GM23338 (cell line): ENCODE data around the gene RBM33. TPM values are rescaled to one million over a fixed set of nuclear protein-coding genes. Genes with fewer than 3 reads are reported as not detected.

Source experiments
- ATAC-seq: fragments of 200-7000 bp; cut with Tn5 transposase; 3 replicates; pipeline ENCODE4 v1.9.1; 2020
- DNase-seq: peaks from one replicate; pipeline ENCODE4 v3.0.0-alpha.2; 2015; ENCODE audit warnings: low spot score
- H2AFZ ChIP-seq: fragments of 200-600 bp; sonication (generic); 2 replicates; pipeline ENCODE4 v1.8.0; 2016; ENCODE audit warnings: antibody characterized with exemption, mild to moderate bottlenecking, moderate library complexity
- H3F3A ChIP-seq: fragments of 200-600 bp; sonication (generic); replicated peaks from 2 replicates; pipeline ENCODE4 v1.8.0; 2017; ENCODE audit warnings: antibody characterized with exemption, mixed run types, low read depth
- H3K27ac ChIP-seq: fragments of 200-600 bp; sonication (generic); 2 replicates; pipeline ENCODE4 v1.6.1; 2016; ENCODE audit warnings: low read depth
- H3K27me3 ChIP-seq: fragments of 200-600 bp; sonication (generic); 2 replicates; pipeline ENCODE4 v1.8.0; 2016; ENCODE audit warnings: mild to moderate bottlenecking, mixed run types, moderate library complexity; ENCODE audit not compliant: insufficient read depth
- H3K36me3 ChIP-seq: fragments of 200-600 bp; sonication (generic); 2 replicates; pipeline ENCODE4 v1.8.0; 2016; ENCODE audit warnings: mild to moderate bottlenecking; ENCODE audit not compliant: insufficient read depth
- H3K4me1 ChIP-seq: fragments of 200-600 bp; sonication (generic); 2 replicates; pipeline ENCODE4 v1.8.0; 2016; ENCODE audit warnings: mild to moderate bottlenecking, moderate library complexity; ENCODE audit not compliant: insufficient read depth
- H3K4me2 ChIP-seq: fragments of 200-600 bp; sonication (generic); 2 replicates; pipeline ENCODE4 v1.7.1; 2017; ENCODE audit warnings: mixed run types
- H3K4me3 ChIP-seq: fragments of 200-600 bp; sonication (generic); 2 replicates; pipeline ENCODE4 v1.6.1; 2016; ENCODE audit warnings: mixed run types
- H3K79me2 ChIP-seq: fragments of 200-600 bp; sonication (generic); replicated peaks from 2 replicates; pipeline ENCODE4 v1.8.0; 2017; ENCODE audit warnings: mild to moderate bottlenecking; ENCODE audit not compliant: insufficient read depth
- H3K9me2 ChIP-seq: fragments of 200-600 bp; sonication (generic); 2 replicates; pipeline ENCODE4 v1.8.0; 2017; ENCODE audit not compliant: insufficient read depth
- H4K20me1 ChIP-seq: fragments of 200-600 bp; sonication (generic); replicated peaks from 2 replicates; pipeline ENCODE4 v1.8.0; 2017; ENCODE audit warnings: mild to moderate bottlenecking; ENCODE audit not compliant: insufficient read depth
- H3K27ac Mint-ChIP-seq: 2 replicates; pipeline ENCODE4 v1.8.0; 2020; ENCODE audit warnings: inconsistent platforms, mild to moderate bottlenecking, moderate library complexity, mixed read lengths
- H3K27me3 Mint-ChIP-seq: 3 replicates; pipeline ENCODE4 v1.8.0; 2022; ENCODE audit warnings: low read depth, mild to moderate bottlenecking, moderate library complexity, mixed read lengths, inconsistent platforms; ENCODE audit not compliant: insufficient read depth, poor library complexity
- H3K36me3 Mint-ChIP-seq: 3 replicates; pipeline ENCODE4 v1.8.0; 2021; ENCODE audit warnings: low read depth, mild to moderate bottlenecking, inconsistent platforms, moderate library complexity, mixed read lengths
- H3K4me1 Mint-ChIP-seq: 3 replicates; pipeline ENCODE4 v1.8.0; 2020; ENCODE audit warnings: mild to moderate bottlenecking, inconsistent platforms, mixed read lengths
- H3K4me3 Mint-ChIP-seq: 3 replicates; pipeline ENCODE4 v1.8.0; 2021; ENCODE audit warnings: moderate library complexity, mild to moderate bottlenecking, inconsistent platforms, mixed read lengths
- H3K9me3 Mint-ChIP-seq: 3 replicates; pipeline ENCODE4 v1.8.0; 2020; ENCODE audit warnings: moderate library complexity, mild to moderate bottlenecking, inconsistent platforms, mixed read lengths
- CREB1 ChIP-seq: fragments of 250-450 bp; sonication (Bioruptor Pico); IDR thresholded peaks from 2 replicates; pipeline ENCODE4 v1.5.0; 2020; ENCODE audit warnings: low read depth, mild to moderate bottlenecking, moderate library complexity
- EZH2 ChIP-seq: fragments of 200-600 bp; sonication (generic); IDR thresholded peaks from one replicate; pipeline ENCODE4 v1.8.0; 2017; ENCODE audit warnings: antibody characterized with exemption, mild to moderate bottlenecking, low read depth; ENCODE audit not compliant: unreplicated experiment
- JUNB ChIP-seq: IDR thresholded peaks from one replicate; pipeline ENCODE4 v1.6.1; 2016; ENCODE audit warnings: antibody characterized with exemption; ENCODE audit not compliant: unreplicated experiment
- NANOG ChIP-seq: IDR thresholded peaks from 2 replicates; pipeline ENCODE4 v1.6.1; 2016; ENCODE audit warnings: antibody characterized with exemption, borderline replicate concordance
- POLR2AphosphoS5 ChIP-seq: IDR thresholded peaks from 2 replicates; pipeline ENCODE4 v1.6.1; 2016; ENCODE audit warnings: antibody characterized with exemption, low read depth
- STAT1 ChIP-seq: IDR thresholded peaks from one replicate; pipeline ENCODE4 v1.6.1; 2016; ENCODE audit warnings: antibody characterized with exemption; ENCODE audit not compliant: unreplicated experiment
- ZNF114 ChIP-seq: fragments of 250-450 bp; sonication (Bioruptor Pico); IDR thresholded peaks from 2 replicates; pipeline ENCODE4 v1.5.0; 2020; ENCODE audit warnings: mild to moderate bottlenecking, moderate library complexity
- ZNF331 ChIP-seq: fragments of 250-450 bp; sonication (Bioruptor Pico); IDR thresholded peaks from 2 replicates; pipeline ENCODE4 v1.5.0; 2020; ENCODE audit warnings: low read depth, mild to moderate bottlenecking, moderate library complexity
- polyA plus RNA-seq: library from polyadenylated mRNA; unstranded; fragments of >200 nt; fragmentation: Nextera tagmentation; extraction: Ambion mirVana; gene quantifications from 2 replicates; pipeline ENCODE4 v1.2.1, GENCODE V29; 2016
- total RNA-seq: library from RNA; depleted of rRNA; stranded (reverse); fragments of >200 nt; shearing (Covaris generic); gene quantifications from 2 replicates; pipeline ENCODE4 v1.2.3, GENCODE V29; 2014
- TF ChIP-seq, protein P1 (sequence below): IDR thresholded peaks from 2 replicates; pipeline ENCODE4 v1.6.1; 2016; ENCODE audit warnings: antibody characterized with exemption
- TF ChIP-seq, protein P2 (sequence below), 2 experiments: fragments of 200-600 bp in 1 of 2; sonication (generic) in 1 of 2; conservative IDR thresholded peaks; 2 replicates each; pipeline versions ENCODE4 v1.5.1 to v1.6.1; 2016 to 2017; ENCODE audit warnings: antibody characterized with exemption in 2 of 2, low read depth in 2 of 2, mild to moderate bottlenecking in 2 of 2, moderate library complexity in 1 of 2
- TF ChIP-seq, protein P3 (sequence below): fragments of 250-450 bp; sonication (Bioruptor Pico); IDR thresholded peaks from 2 replicates; pipeline ENCODE4 v1.5.0; 2020; ENCODE audit warnings: mild to moderate bottlenecking, moderate library complexity

RBM33 gene
- total and polyA plus RNA-seq, 2 experiments from 2014 or later, result 47.7 to 94.7 TPM

DNA sequence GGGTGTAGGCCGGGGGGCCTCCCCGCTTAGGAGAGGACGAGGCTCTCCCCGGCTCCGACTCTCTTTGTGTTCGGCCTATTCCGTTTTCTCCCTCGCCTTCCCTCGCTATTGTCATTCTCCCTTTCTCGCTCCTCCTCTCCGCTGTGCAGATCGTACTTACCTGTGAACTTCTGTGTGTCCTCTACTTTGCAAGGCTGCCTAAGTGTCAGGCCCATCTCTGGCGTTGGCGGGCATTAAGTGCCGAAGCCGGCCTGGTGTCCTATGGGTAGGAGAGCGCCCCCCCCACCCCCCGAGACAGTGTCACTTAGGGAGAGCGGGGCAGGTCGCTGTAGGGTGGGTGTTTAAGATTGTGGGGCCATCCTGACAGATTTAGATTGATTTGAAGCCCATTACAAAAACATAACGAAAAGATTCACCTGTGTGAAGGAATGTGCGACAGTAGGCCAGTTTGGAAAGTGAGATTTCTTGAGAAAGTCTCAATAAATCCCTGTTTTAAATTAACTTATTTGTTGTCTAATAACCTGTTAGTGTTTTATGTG, 579 bp downstream of the RBM33 start:
- peaks cover 5% of the 10 kb centered on the region for H4K20me1 ChIP-seq
- peaks cover 28% of the 10 kb centered on the region for H3K36me3 ChIP-seq
- Mint-ChIP-seq H3K4me1 (peaks cover 26% of the 10 kb centered on the region), H3K27ac (peak overlapping the region; percentile 95), H3K36me3 (peaks cover 75% of the 10 kb centered on the region), H3K27me3 (peaks cover 14% of the 10 kb centered on the region), H3K9me3 (peaks cover 46% of the 10 kb centered on the region), H3K4me3 (peak overlapping the region; percentile 95)
- no peaks in the 10 kb centered on the region for H3F3A ChIP-seq
- H2AFZ ChIP-seq, result peak overlapping the region; percentile 99
- H3K4me2 ChIP-seq, result peak overlapping the region; percentile 81
- H3K4me1 ChIP-seq, result peaks cover 9% of the 10 kb centered on the region
- H3K27me3 ChIP-seq, result no peaks in the 10 kb centered on the region
- TF ChIP-seq, protein P1, sequence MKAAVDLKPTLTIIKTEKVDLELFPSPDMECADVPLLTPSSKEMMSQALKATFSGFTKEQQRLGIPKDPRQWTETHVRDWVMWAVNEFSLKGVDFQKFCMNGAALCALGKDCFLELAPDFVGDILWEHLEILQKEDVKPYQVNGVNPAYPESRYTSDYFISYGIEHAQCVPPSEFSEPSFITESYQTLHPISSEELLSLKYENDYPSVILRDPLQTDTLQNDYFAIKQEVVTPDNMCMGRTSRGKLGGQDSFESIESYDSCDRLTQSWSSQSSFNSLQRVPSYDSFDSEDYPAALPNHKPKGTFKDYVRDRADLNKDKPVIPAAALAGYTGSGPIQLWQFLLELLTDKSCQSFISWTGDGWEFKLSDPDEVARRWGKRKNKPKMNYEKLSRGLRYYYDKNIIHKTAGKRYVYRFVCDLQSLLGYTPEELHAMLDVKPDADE, result no peak
- TF ChIP-seq POLR2AphosphoS5 (peak; percentile 42; the same call in 1 of the 2 replicates), NANOG (no peak)
- DNase-seq, result peak; percentile 63
- H3K79me2 ChIP-seq, result peaks cover 64% of the 10 kb centered on the region
- peak overlapping the region; percentile 96 for H3K4me3 ChIP-seq
- peak overlapping the region; percentile 97 for H3K27ac ChIP-seq
- H3K9me2 ChIP-seq, result no peaks in the 10 kb centered on the region
- peak; percentile 52 for ATAC-seq

DNA sequence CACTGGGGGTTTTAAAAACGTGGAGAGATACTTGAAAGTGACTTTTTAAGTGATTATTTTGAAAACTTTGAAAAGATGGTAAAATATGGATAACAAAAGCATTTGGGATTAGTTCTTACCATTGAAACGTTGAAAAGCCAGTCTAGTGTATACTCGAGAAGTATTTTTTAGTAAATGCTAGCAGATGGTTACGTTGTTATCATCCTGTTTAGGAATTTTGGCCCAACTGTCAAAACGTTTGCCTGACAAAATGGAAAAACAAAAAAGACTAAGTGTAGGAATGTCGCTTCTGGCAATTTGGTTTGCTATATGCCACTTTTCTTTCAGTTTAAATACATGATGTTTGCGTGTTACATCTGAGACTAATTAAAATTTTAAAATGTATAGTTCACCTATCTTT, 1.2 kb downstream of the RBM33 start:
- no peak for DNase-seq
- H4K20me1 ChIP-seq, result peaks cover 10% of the 10 kb centered on the region
- peak overlapping the region; percentile 96 for H3K4me3 ChIP-seq
- peaks cover 9% of the 10 kb centered on the region for H3K4me1 ChIP-seq
- no peak overlapping the region for H3K27ac Mint-ChIP-seq
- H3K36me3 Mint-ChIP-seq, result peaks cover 69% of the 10 kb centered on the region
- H3K4me1 Mint-ChIP-seq, result peaks cover 30% of the 10 kb centered on the region
- peaks cover 21% of the 10 kb centered on the region for H3K36me3 ChIP-seq
- H3K27me3 Mint-ChIP-seq, result peaks cover 9% of the 10 kb centered on the region
- H3K27ac ChIP-seq, result no peak overlapping the region
- ATAC-seq, result no peak
- H3F3A ChIP-seq, result no peaks in the 10 kb centered on the region
- peaks cover 40% of the 10 kb centered on the region for H3K9me3 Mint-ChIP-seq
- no peak overlapping the region for H2AFZ ChIP-seq
- H3K9me2 ChIP-seq, result no peaks in the 10 kb centered on the region
- H3K4me2 ChIP-seq, result peak overlapping the region; percentile 81
- peaks cover 70% of the 10 kb centered on the region for H3K79me2 ChIP-seq
- H3K4me3 Mint-ChIP-seq, result peak overlapping the region; percentile 95
- no peaks in the 10 kb centered on the region for H3K27me3 ChIP-seq
- TF ChIP-seq, protein P2, sequence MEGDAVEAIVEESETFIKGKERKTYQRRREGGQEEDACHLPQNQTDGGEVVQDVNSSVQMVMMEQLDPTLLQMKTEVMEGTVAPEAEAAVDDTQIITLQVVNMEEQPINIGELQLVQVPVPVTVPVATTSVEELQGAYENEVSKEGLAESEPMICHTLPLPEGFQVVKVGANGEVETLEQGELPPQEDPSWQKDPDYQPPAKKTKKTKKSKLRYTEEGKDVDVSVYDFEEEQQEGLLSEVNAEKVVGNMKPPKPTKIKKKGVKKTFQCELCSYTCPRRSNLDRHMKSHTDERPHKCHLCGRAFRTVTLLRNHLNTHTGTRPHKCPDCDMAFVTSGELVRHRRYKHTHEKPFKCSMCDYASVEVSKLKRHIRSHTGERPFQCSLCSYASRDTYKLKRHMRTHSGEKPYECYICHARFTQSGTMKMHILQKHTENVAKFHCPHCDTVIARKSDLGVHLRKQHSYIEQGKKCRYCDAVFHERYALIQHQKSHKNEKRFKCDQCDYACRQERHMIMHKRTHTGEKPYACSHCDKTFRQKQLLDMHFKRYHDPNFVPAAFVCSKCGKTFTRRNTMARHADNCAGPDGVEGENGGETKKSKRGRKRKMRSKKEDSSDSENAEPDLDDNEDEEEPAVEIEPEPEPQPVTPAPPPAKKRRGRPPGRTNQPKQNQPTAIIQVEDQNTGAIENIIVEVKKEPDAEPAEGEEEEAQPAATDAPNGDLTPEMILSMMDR (conservative IDR thresholded peaks at IDR 0.05; ENCODE audit: low read depth in 2 of 2), result no peak
- no peak for TF ChIP-seq CREB1 (CRISPR knock-in tag)
- TF ChIP-seq, protein P3, sequence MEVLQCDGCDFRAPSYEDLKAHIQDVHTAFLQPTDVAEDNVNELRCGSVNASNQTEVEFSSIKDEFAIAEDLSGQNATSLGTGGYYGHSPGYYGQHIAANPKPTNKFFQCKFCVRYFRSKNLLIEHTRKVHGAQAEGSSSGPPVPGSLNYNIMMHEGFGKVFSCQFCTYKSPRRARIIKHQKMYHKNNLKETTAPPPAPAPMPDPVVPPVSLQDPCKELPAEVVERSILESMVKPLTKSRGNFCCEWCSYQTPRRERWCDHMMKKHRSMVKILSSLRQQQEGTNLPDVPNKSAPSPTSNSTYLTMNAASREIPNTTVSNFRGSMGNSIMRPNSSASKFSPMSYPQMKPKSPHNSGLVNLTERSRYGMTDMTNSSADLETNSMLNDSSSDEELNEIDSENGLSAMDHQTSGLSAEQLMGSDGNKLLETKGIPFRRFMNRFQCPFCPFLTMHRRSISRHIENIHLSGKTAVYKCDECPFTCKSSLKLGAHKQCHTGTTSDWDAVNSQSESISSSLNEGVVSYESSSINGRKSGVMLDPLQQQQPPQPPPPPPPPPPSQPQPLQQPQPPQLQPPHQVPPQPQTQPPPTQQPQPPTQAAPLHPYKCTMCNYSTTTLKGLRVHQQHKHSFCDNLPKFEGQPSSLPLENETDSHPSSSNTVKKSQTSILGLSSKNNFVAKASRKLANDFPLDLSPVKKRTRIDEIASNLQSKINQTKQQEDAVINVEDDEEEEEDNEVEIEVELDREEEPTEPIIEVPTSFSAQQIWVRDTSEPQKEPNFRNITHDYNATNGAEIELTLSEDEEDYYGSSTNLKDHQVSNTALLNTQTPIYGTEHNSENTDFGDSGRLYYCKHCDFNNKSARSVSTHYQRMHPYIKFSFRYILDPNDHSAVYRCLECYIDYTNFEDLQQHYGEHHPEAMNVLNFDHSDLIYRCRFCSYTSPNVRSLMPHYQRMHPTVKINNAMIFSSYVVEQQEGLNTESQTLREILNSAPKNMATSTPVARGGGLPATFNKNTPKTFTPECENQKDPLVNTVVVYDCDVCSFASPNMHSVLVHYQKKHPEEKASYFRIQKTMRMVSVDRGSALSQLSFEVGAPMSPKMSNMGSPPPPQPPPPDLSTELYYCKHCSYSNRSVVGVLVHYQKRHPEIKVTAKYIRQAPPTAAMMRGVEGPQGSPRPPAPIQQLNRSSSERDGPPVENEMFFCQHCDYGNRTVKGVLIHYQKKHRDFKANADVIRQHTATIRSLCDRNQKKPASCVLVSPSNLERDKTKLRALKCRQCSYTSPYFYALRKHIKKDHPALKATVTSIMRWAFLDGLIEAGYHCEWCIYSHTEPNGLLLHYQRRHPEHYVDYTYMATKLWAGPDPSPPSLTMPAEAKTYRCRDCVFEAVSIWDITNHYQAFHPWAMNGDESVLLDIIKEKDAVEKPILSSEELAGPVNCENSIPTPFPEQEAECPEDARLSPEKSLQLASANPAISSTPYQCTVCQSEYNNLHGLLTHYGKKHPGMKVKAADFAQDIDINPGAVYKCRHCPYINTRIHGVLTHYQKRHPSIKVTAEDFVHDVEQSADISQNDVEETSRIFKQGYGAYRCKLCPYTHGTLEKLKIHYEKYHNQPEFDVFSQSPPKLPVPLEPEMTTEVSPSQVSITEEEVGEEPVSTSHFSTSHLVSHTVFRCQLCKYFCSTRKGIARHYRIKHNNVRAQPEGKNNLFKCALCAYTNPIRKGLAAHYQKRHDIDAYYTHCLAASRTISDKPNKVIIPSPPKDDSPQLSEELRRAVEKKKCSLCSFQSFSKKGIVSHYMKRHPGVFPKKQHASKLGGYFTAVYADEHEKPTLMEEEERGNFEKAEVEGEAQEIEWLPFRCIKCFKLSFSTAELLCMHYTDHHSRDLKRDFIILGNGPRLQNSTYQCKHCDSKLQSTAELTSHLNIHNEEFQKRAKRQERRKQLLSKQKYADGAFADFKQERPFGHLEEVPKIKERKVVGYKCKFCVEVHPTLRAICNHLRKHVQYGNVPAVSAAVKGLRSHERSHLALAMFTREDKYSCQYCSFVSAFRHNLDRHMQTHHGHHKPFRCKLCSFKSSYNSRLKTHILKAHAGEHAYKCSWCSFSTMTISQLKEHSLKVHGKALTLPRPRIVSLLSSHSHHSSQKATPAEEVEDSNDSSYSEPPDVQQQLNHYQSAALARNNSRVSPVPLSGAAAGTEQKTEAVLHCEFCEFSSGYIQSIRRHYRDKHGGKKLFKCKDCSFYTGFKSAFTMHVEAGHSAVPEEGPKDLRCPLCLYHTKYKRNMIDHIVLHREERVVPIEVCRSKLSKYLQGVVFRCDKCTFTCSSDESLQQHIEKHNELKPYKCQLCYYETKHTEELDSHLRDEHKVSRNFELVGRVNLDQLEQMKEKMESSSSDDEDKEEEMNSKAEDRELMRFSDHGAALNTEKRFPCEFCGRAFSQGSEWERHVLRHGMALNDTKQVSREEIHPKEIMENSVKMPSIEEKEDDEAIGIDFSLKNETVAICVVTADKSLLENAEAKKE (CRISPR knock-in tag), result no peak
- TF ChIP-seq EZH2, result no peak
- TF ChIP-seq NANOG, result no peak
- no peak for TF ChIP-seq STAT1
- no peak for TF ChIP-seq ZNF114 (CRISPR knock-in tag)
- TF ChIP-seq POLR2AphosphoS5, result no peak
- no peak for TF ChIP-seq ZNF331 (CRISPR knock-in tag)
- TF ChIP-seq JUNB, result no peak
